Keratinocyte (primary cell): ENCODE results near the gene RNF212. TPM values are rescaled to one million over a fixed set of nuclear protein-coding genes. Genes with fewer than 3 reads are reported as not detected.

Experiments used
- DNase-seq: peaks from one replicate; pipeline ENCODE4 v3.0.0-alpha.2; 2011; ENCODE audit warnings: low read depth, missing footprints, low spot score
- FAIRE-seq: peaks from 2 replicates; lab custom pipeline; 2011; peaks lifted over from hg19 to GRCh38; lab: Jason Lieb, UNC
- H2AFZ ChIP-seq: 2 replicates; pipeline ENCODE4 v1.6.0; 2012; ENCODE audit warnings: low read length, control low read depth, inconsistent platforms; ENCODE audit not compliant: control insufficient read depth
- H3K27ac ChIP-seq: 2 replicates; pipeline ENCODE4 v1.5.1; 2011; ENCODE audit warnings: low read length; ENCODE audit not compliant: control insufficient read depth, insufficient read depth
- H3K27me3 ChIP-seq: 3 replicates; pipeline ENCODE4 v1.6.0; 2011; ENCODE audit warnings: low read length; ENCODE audit not compliant: control insufficient read depth, insufficient read depth; ENCODE audit errors: extremely low read depth
- H3K36me3 ChIP-seq, 2 experiments: 2 replicates in 1 of 2; 3 replicates in 1 of 2; pipeline ENCODE4 v1.5.1; 2011; ENCODE audit warnings: low read length in 2 of 2, mild to moderate bottlenecking in 1 of 2; ENCODE audit not compliant: control insufficient read depth in 2 of 2, insufficient read depth in 2 of 2; ENCODE audit errors: extremely low read depth in 1 of 2
- H3K4me1 ChIP-seq: 3 replicates; pipeline ENCODE4 v1.5.1; 2011; ENCODE audit warnings: low read length; ENCODE audit not compliant: control insufficient read depth, insufficient read depth; ENCODE audit errors: extremely low read depth
- H3K4me2 ChIP-seq: 3 replicates; pipeline ENCODE4 v1.6.0; 2011; ENCODE audit warnings: low read depth, low read length; ENCODE audit not compliant: control insufficient read depth, insufficient read depth; ENCODE audit errors: extremely low read depth
- H3K4me3 ChIP-seq, 3 experiments: fragments of 200-600 bp in 1 of 3; sonication (generic) in 1 of 3; 2 replicates in 2 of 3; 3 replicates in 1 of 3; pipeline ENCODE4 v1.5.1; 2011 to 2016; ENCODE audit warnings: low read length in 3 of 3, mild to moderate bottlenecking in 3 of 3, control low read depth in 2 of 3, inconsistent platforms in 1 of 3, low read depth in 1 of 3, mixed read lengths in 1 of 3, mixed run types in 1 of 3, moderate library complexity in 1 of 3; ENCODE audit not compliant: control insufficient read depth in 2 of 3, insufficient read depth in 2 of 3; ENCODE audit errors: extremely low read depth in 1 of 3
- H3K79me2 ChIP-seq: 2 replicates; pipeline ENCODE4 v1.6.0; 2012; ENCODE audit warnings: low read length; ENCODE audit not compliant: control insufficient read depth, insufficient read depth
- H3K9ac ChIP-seq: 3 replicates; pipeline ENCODE4 v1.6.0; 2011; ENCODE audit warnings: low read length; ENCODE audit not compliant: control insufficient read depth, insufficient read depth; ENCODE audit errors: extremely low read depth
- H3K9me1 ChIP-seq: 3 replicates; pipeline ENCODE4 v1.6.0; 2011; ENCODE audit warnings: low read length; ENCODE audit not compliant: control insufficient read depth, insufficient read depth; ENCODE audit errors: extremely low read depth
- H3K9me3 ChIP-seq: 2 replicates; pipeline ENCODE4 v1.5.1; 2012; ENCODE audit warnings: low read depth, low read length; ENCODE audit not compliant: control insufficient read depth
- H4K20me1 ChIP-seq: 3 replicates; pipeline ENCODE4 v1.6.0; 2011; ENCODE audit warnings: low read length; ENCODE audit not compliant: control insufficient read depth, insufficient read depth; ENCODE audit errors: extremely low read depth
- CTCF ChIP-seq, 3 experiments: IDR thresholded peaks in 1 of 3; conservative IDR thresholded peaks in 1 of 3; optimal IDR thresholded peaks in 1 of 3; 2 replicates in 2 of 3; 3 replicates in 1 of 3; pipeline versions ENCODE3 to v1.5.1; 2011; ENCODE audit warnings: low read length in 3 of 3, mild to moderate bottlenecking in 3 of 3, moderate library complexity in 2 of 3, control low read depth in 1 of 3, inconsistent platforms in 1 of 3; ENCODE audit not compliant: insufficient read depth in 2 of 3; ENCODE audit errors: extremely low read depth in 1 of 3
- EZH2 ChIP-seq: IDR thresholded peaks from one replicate; pipeline ENCODE4 v1.6.1; 2012; ENCODE audit warnings: inconsistent platforms, mild to moderate bottlenecking, low read length, moderate library complexity
- dilution Hi-C: fragments of 300-500 bp; cut with MboI; formaldehyde crosslinking; loops from one replicate; pipeline ENCODE4 v1.7.0; 2020; ENCODE audit warnings: low sequenced_read_pairs; ENCODE audit not compliant: extremely low pct_ligation_motif_present
- polyA plus RNA-seq, 5 experiments: library from polyadenylated mRNA; depleted of rRNA in 3 of 5; stranded (reverse) in 3 of 5; stranded (forward) in 1 of 5; unstranded in 1 of 5; fragments of >200 nt; gene quantifications; 1 replicate in 1 of 5; 2 replicates in 3 of 5; 3 replicates in 1 of 5; pipeline versions ENCODE4 v1.2.1 to v1.2.3, GENCODE V29; 2011 to 2012; ENCODE audit warnings: missing spikeins in 2 of 5, low read depth in 1 of 5, low replicate concordance in 1 of 5

Gene RNF212
- polyA plus RNA-seq, 1 donor (not counting 4 experiments of a cell fraction or from before 2014, with no cell fraction given), result 0.16 TPM

GRCh38 chr4:1094336-1094690, 19.1 kb downstream of the RNF212 start:
- H2AFZ ChIP-seq, result no peak overlapping the region
- H3K9ac ChIP-seq, result no peak overlapping the region
- no peak for TF ChIP-seq CTCF (optimal IDR thresholded peaks at IDR 0.05 in 1 of 3, IDR thresholded peaks at IDR 0.05 in 1 of 3, conservative IDR thresholded peaks at IDR 0.05 in 1 of 3; ENCODE audit: extremely low read depth in 1 of 3, insufficient read depth in 2 of 3, low read length in 3 of 3)
- TF ChIP-seq EZH2, result no peak
- H3K27me3 ChIP-seq, result peaks cover 7% of the 10 kb centered on the region
- no peaks in the 10 kb centered on the region for H3K9me1 ChIP-seq
- no peaks in the 10 kb centered on the region for H3K79me2 ChIP-seq
- H3K27ac ChIP-seq, result no peak overlapping the region
- H3K4me3 ChIP-seq, result no peak overlapping the region
- FAIRE-seq, result no peak
- no peak overlapping the region for H3K4me2 ChIP-seq
- no peak for DNase-seq
- H4K20me1 ChIP-seq, result no peaks in the 10 kb centered on the region
- no peaks in the 10 kb centered on the region for H3K4me1 ChIP-seq
- H3K9me3 ChIP-seq, result no peaks in the 10 kb centered on the region
- dilution Hi-C loops, result no loop called here
- no peaks in the 10 kb centered on the region for H3K36me3 ChIP-seq

- Histone ChIP-seq H3K27me3 (peaks cover 7% of the 10 kb centered on the region), H3K4me3 (no peak overlapping the region), H2AFZ (no peak overlapping the region), H3K9me3 (no peaks in the 10 kb centered on the region), H3K4me2 (no peak overlapping the region), H3K4me1 (no peaks in the 10 kb centered on the region), H3K27ac (no peak overlapping the region), H3K79me2 (no peaks in the 10 kb centered on the region), H3K9me1 (no peaks in the 10 kb centered on the region), H3K9ac (no peak overlapping the region), H4K20me1 (no peaks in the 10 kb centered on the region), H3K36me3 (no peaks in the 10 kb centered on the region)
- dilution Hi-C loops, result no loop called here
- TF ChIP-seq CTCF (optimal IDR thresholded peaks at IDR 0.05 in 1 of 3, IDR thresholded peaks at IDR 0.05 in 1 of 3, conservative IDR thresholded peaks at IDR 0.05 in 1 of 3; ENCODE audit: extremely low read depth in 1 of 3, insufficient read depth in 2 of 3, low read length in 3 of 3), result no peak
- no peak for TF ChIP-seq EZH2
- no peak for FAIRE-seq
- no peak for DNase-seq
These were observed 19.7 kb downstream of the RNF212 start for GRCh38 chr4:1093391-1094335.
